ENCODE measurements around the gene COL17A1. TPM values are rescaled to one million over a fixed set of nuclear protein-coding genes. Genes with fewer than 3 reads are reported as not detected.

The COL17A1 gene
- total RNA-seq, 1 experiment from 2014 or later = 41.3 TPM

GRCh38 chr10:104029521-104029860 is 56.2 kb downstream of the COL17A1 start:
- Histone ChIP-seq H2AFZ (no peak overlapping the region), H3K9me2 (ENCODE audit: insufficient read depth) (no peaks in the 10 kb centered on the region), H3K36me3 (ENCODE audit: low read depth) (0 out of 2 replicates have a peak, but pooled peaks cover 4% of the 10 kb centered on the region), H3K4me1 (replicated peaks; ENCODE audit: insufficient read depth) (no peaks in the 10 kb centered on the region), H3K79me2 (ENCODE audit: low read depth) (no peaks in the 10 kb centered on the region), H3K27ac (no peak overlapping the region), H3F3A (ENCODE audit: insufficient read depth, low read depth) (no peaks in the 10 kb centered on the region), H3K9me3 (ENCODE audit: insufficient read depth, low read depth) (no peaks in the 10 kb centered on the region), H3K4me3 (no peak overlapping the region), H3K27me3 (ENCODE audit: insufficient read depth, low read depth) (no peaks in the 10 kb centered on the region), H3K4me2 (no peak overlapping the region), H4K20me1 (ENCODE audit: insufficient read depth) (no peaks in the 10 kb centered on the region)
- POLR2A ChIA-PET (ENCODE audit: unreplicated experiment) = interaction anchor here (0.6 kb wide), 1 partner anchor 90 kb away, joined by 5 read pairs; no protein-coding TSS in a partner anchor
- no peak for DNase-seq
- intact Hi-C loops (cut with micrococcal nuclease; ENCODE audit: unreplicated experiment) = loop anchor here (10.0 kb wide), 1 partner anchor 145 kb away; no protein-coding TSS in a partner anchor
- CTCF ChIA-PET = interaction anchor here (0.6 kb wide), 1 partner anchor 246 kb away, joined by 3 read pairs; no protein-coding TSS in a partner anchor
- TF ChIP-seq CTCF (conservative IDR thresholded peaks at IDR 0.05) (no peak), EZH2 (IDR thresholded peaks at IDR 0.05; ENCODE audit: low read depth) (no peak)
- no TSS peak for BruUV-seq (replicated peaks)

GRCh38 chr10:104028823-104029520 is 56.7 kb downstream of the COL17A1 start:
- DNase-seq = no peak
- no peak for TF ChIP-seq CTCF (conservative IDR thresholded peaks at IDR 0.05)
- TF ChIP-seq EZH2 (IDR thresholded peaks at IDR 0.05; ENCODE audit: low read depth) = no peak
- Histone ChIP-seq H3K36me3 (ENCODE audit: low read depth) (0 out of 2 replicates have a peak, but pooled peaks cover 4% of the 10 kb centered on the region), H3K4me2 (no peak overlapping the region), H3K27ac (no peak overlapping the region), H3F3A (ENCODE audit: insufficient read depth, low read depth) (no peaks in the 10 kb centered on the region), H3K79me2 (ENCODE audit: low read depth) (no peaks in the 10 kb centered on the region), H3K9me3 (ENCODE audit: insufficient read depth, low read depth) (no peaks in the 10 kb centered on the region), H2AFZ (no peak overlapping the region), H4K20me1 (ENCODE audit: insufficient read depth) (no peaks in the 10 kb centered on the region), H3K27me3 (ENCODE audit: insufficient read depth, low read depth) (no peaks in the 10 kb centered on the region), H3K9me2 (ENCODE audit: insufficient read depth) (no peaks in the 10 kb centered on the region), H3K4me3 (no peak overlapping the region), H3K4me1 (replicated peaks; ENCODE audit: insufficient read depth) (no peaks in the 10 kb centered on the region)
- ChIA-PET CTCF (no interaction called here), POLR2A (ENCODE audit: unreplicated experiment) (no interaction called here)
- intact Hi-C loops (cut with micrococcal nuclease; ENCODE audit: unreplicated experiment) = loop anchor here (10.0 kb wide), 1 partner anchor 144 kb away; no protein-coding TSS in a partner anchor
- no TSS peak for BruUV-seq (replicated peaks)

GRCh38 chr10:104028146-104028545 is 57.5 kb downstream of the COL17A1 start:
- H3K36me3 ChIP-seq (ENCODE audit: low read depth) = 0 out of 2 replicates have a peak, but pooled peaks cover 4% of the 10 kb centered on the region
- POLR2A ChIA-PET (ENCODE audit: unreplicated experiment) = no interaction called here
- BruUV-seq (replicated peaks) = no TSS peak
- no peaks in the 10 kb centered on the region for H3K27me3 ChIP-seq (ENCODE audit: insufficient read depth, low read depth)
- no peaks in the 10 kb centered on the region for H4K20me1 ChIP-seq (ENCODE audit: insufficient read depth)
- no peaks in the 10 kb centered on the region for H3K4me1 ChIP-seq (replicated peaks; ENCODE audit: insufficient read depth)
- H3K27ac ChIP-seq = no peak overlapping the region
- no peak for TF ChIP-seq EZH2 (IDR thresholded peaks at IDR 0.05; ENCODE audit: low read depth)
- TF ChIP-seq CTCF (conservative IDR thresholded peaks at IDR 0.05) = peak; percentile 38; the same call in 1 of the 2 replicates
- H2AFZ ChIP-seq = no peak overlapping the region
- no peaks in the 10 kb centered on the region for H3K79me2 ChIP-seq (ENCODE audit: low read depth)
- H3K9me2 ChIP-seq (ENCODE audit: insufficient read depth) = no peaks in the 10 kb centered on the region
- H3K4me2 ChIP-seq = no peak overlapping the region
- no peaks in the 10 kb centered on the region for H3K9me3 ChIP-seq (ENCODE audit: insufficient read depth, low read depth)
- no peak overlapping the region for H3K4me3 ChIP-seq
- no peaks in the 10 kb centered on the region for H3F3A ChIP-seq (ENCODE audit: insufficient read depth, low read depth)
- no peak for DNase-seq
- CTCF ChIA-PET = no interaction called here
- intact Hi-C loops (cut with micrococcal nuclease; ENCODE audit: unreplicated experiment) = loop anchor here (10.0 kb wide), 1 partner anchor 143 kb away; no protein-coding TSS in a partner anchor

Data from PC-9 (cell line).